HEK293 (cell line): ENCODE results near the gene NME5.

Source experiments
- CTCF ChIA-PET: fragments of 350-600 bp; formaldehyde crosslinking; extraction: SDS; loops from one replicate; lab custom pipeline; 2021; ENCODE audit warnings: antibody characterized with exemption; lab: Yijun Ruan, JAX
- POLR2A ChIA-PET: fragments of 300-600 bp; formaldehyde crosslinking; extraction: SDS; loops from one replicate; lab custom pipeline; 2020; ENCODE audit warnings: antibody characterized with exemption, inconsistent platforms; lab: Yijun Ruan, JAX
- H3K27ac ChIP-seq: fragments of 200-500 bp; sonication (Bioruptor generic); 2 replicates; pipeline ENCODE4 v1.5.1; 2014; ENCODE audit warnings: low read depth, low read length, control low read depth, inconsistent platforms; ENCODE audit errors: extremely low read depth
- H3K36me3 ChIP-seq, 2 experiments: fragments of 200-500 bp in 1 of 2; sonication (Bioruptor generic) in 1 of 2; 1 replicate in 1 of 2; 2 replicates in 1 of 2; pipeline ENCODE4 v1.5.1; 2014 to 2017; ENCODE audit warnings: inconsistent platforms in 2 of 2, low read length in 2 of 2; ENCODE audit not compliant: control insufficient read depth in 2 of 2, insufficient read depth in 1 of 2
- H3K4me1 ChIP-seq: fragments of 200-500 bp; sonication (Bioruptor generic); 2 replicates; pipeline ENCODE4 v1.5.1; 2014; ENCODE audit warnings: mild to moderate bottlenecking, low read length, inconsistent platforms; ENCODE audit not compliant: control insufficient read depth, insufficient read depth
- H3K4me3 ChIP-seq: 2 replicates; pipeline ENCODE4 v1.5.1; 2011; ENCODE audit warnings: low read depth, mild to moderate bottlenecking, control low read depth, low read length, moderate library complexity
- H3K9me3 ChIP-seq: fragments of 200-500 bp; sonication (Bioruptor generic); 2 replicates; pipeline ENCODE4 v1.5.1; 2014; ENCODE audit warnings: low read depth, low read length, inconsistent platforms; ENCODE audit not compliant: control insufficient read depth, insufficient read depth
- FEZF1 ChIP-seq: fragments of 450-650 bp; formaldehyde crosslinking; IDR thresholded peaks from 2 replicates; pipeline ENCODE4 v1.5.1; 2016; ENCODE audit warnings: missing biosample characterization, missing genetic modification characterization
- GLIS2 ChIP-seq: fragments of 450-650 bp; formaldehyde crosslinking; IDR thresholded peaks from 2 replicates; pipeline ENCODE4 v1.5.1; 2016; ENCODE audit warnings: missing biosample characterization, missing genetic modification characterization
- HIC1 ChIP-seq: fragments of 450-650 bp; formaldehyde crosslinking; IDR thresholded peaks from 2 replicates; pipeline ENCODE4 v1.5.1; 2016; ENCODE audit warnings: missing biosample characterization, missing genetic modification characterization
- IKZF3 ChIP-seq: fragments of 450-650 bp; IDR thresholded peaks from 2 replicates; pipeline ENCODE4 v1.5.0; 2018; ENCODE audit warnings: missing biosample characterization, mild to moderate bottlenecking, missing genetic modification characterization, moderate library complexity
- PRDM10 ChIP-seq: fragments of 450-650 bp; formaldehyde crosslinking; IDR thresholded peaks from 2 replicates; pipeline ENCODE4 v1.5.1; 2016; ENCODE audit warnings: missing biosample characterization, missing genetic modification characterization
- WT1 ChIP-seq: fragments of 450-650 bp; formaldehyde crosslinking; IDR thresholded peaks from 2 replicates; pipeline ENCODE4 v1.5.1; 2016; ENCODE audit warnings: missing biosample characterization, missing genetic modification characterization
- ZFP69B ChIP-seq: fragments of 450-650 bp; formaldehyde crosslinking; IDR thresholded peaks from 2 replicates; pipeline ENCODE4 v1.5.1; 2016; ENCODE audit warnings: missing biosample characterization, missing genetic modification characterization
- ZNF10 ChIP-seq: fragments of 450-650 bp; formaldehyde crosslinking; IDR thresholded peaks from 2 replicates; pipeline ENCODE4 v1.5.1; 2017; ENCODE audit warnings: missing biosample characterization, missing genetic modification characterization
- ZNF114 ChIP-seq: fragments of 450-650 bp; formaldehyde crosslinking; IDR thresholded peaks from 2 replicates; pipeline ENCODE4 v1.5.0; 2017; ENCODE audit warnings: missing biosample characterization, missing genetic modification characterization
- ZNF211 ChIP-seq: fragments of 450-650 bp; formaldehyde crosslinking; IDR thresholded peaks from 2 replicates; pipeline ENCODE4 v1.5.1; 2016; ENCODE audit warnings: low read depth, missing biosample characterization, missing genetic modification characterization
- ZNF266 ChIP-seq: fragments of 450-650 bp; formaldehyde crosslinking; IDR thresholded peaks from 2 replicates; pipeline ENCODE4 v1.5.1; 2016; ENCODE audit warnings: missing biosample characterization, missing genetic modification characterization, low read depth
- ZNF391 ChIP-seq: fragments of 450-650 bp; formaldehyde crosslinking; IDR thresholded peaks from 2 replicates; pipeline ENCODE4 v1.5.1; 2016; ENCODE audit warnings: low read depth, missing biosample characterization, missing genetic modification characterization, borderline replicate concordance
- ZNF501 ChIP-seq: fragments of 450-650 bp; formaldehyde crosslinking; IDR thresholded peaks from 2 replicates; pipeline ENCODE4 v1.5.1; 2016; ENCODE audit warnings: missing biosample characterization, missing genetic modification characterization
- ZNF596 ChIP-seq: fragments of 450-650 bp; IDR thresholded peaks from 2 replicates; pipeline ENCODE4 v1.5.0; 2018; ENCODE audit warnings: missing biosample characterization, mild to moderate bottlenecking, missing genetic modification characterization, moderate library complexity
- ZNF600 ChIP-seq: fragments of 450-650 bp; formaldehyde crosslinking; IDR thresholded peaks from 2 replicates; pipeline ENCODE4 v1.5.1; 2016; ENCODE audit warnings: missing biosample characterization, missing genetic modification characterization
- ZNF629 ChIP-seq: fragments of 450-650 bp; formaldehyde crosslinking; IDR thresholded peaks from 2 replicates; pipeline ENCODE4 v1.5.1; 2017; ENCODE audit warnings: missing biosample characterization, missing genetic modification characterization
- ZNF768 ChIP-seq: fragments of 450-650 bp; formaldehyde crosslinking; IDR thresholded peaks from 2 replicates; pipeline ENCODE4 v1.5.1; 2018; ENCODE audit warnings: missing biosample characterization, mild to moderate bottlenecking, missing genetic modification characterization
- TF ChIP-seq, protein P1 (sequence below): fragments of 450-650 bp; formaldehyde crosslinking; IDR thresholded peaks from 2 replicates; pipeline ENCODE4 v1.5.1; 2016; ENCODE audit warnings: missing biosample characterization, missing genetic modification characterization
- TF ChIP-seq, protein P2 (sequence below): fragments of 450-650 bp; formaldehyde crosslinking; IDR thresholded peaks from 2 replicates; pipeline ENCODE4 v1.5.1; 2016; ENCODE audit warnings: missing biosample characterization, missing genetic modification characterization
- TF ChIP-seq, protein P3 (sequence below): fragments of 450-650 bp; formaldehyde crosslinking; IDR thresholded peaks from 2 replicates; pipeline ENCODE4 v1.5.1; 2017; ENCODE audit warnings: missing biosample characterization, missing genetic modification characterization
- TF ChIP-seq, protein P4 (sequence below): fragments of 450-650 bp; formaldehyde crosslinking; IDR thresholded peaks from 2 replicates; pipeline ENCODE4 v1.5.1; 2016; ENCODE audit warnings: missing biosample characterization, missing genetic modification characterization

Gene NME5

DNA sequence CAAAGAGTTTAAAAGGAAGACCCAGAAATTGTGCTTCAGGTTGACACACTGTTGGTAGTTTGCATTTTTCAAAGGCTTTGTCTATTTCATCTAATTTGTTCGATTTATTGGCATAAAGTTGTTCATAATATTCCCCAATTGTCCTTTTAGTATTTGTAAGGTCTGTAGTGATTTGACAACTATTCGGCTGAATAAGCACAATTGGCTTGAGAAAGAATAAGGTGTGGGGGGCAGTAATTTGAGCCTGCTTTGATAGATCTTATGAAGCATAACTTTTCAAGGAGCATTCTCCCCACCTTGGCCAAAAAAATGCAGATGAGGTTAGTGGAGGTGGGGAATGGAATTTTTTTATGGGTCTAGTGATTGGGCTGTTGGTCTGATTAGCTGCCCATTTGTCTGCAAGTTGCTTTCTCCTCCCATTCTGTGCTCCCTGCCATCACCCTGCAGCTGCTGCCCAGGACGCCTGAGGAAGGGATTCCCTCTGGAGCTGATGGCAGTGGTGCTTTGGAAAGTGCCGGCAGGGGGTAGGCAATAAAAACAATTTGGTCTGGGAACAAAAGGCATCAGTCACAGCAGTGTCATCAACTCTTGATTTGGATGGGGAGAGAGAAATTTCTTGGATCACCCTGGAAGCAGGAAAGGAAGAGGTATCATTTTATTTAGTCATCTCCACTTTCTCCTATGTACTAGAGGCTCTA is 28.8 kb downstream of the NME5 start (continued):
- TF ChIP-seq WT1 (peak; percentile 72), ZNF114 (tag by site-specific recombination) (no peak), ZNF211 (tag by site-specific recombination) (no peak), ZNF596 (tag by site-specific recombination) (peak; percentile 57), ZNF501 (tag by site-specific recombination) (0 out of 2 replicates have a peak, but pooled peaks have one; percentile 38), ZNF629 (tag by site-specific recombination) (peak; percentile 76), ZNF768 (tag by site-specific recombination) (no peak), GLIS2 (tag by site-specific recombination) (no peak), FEZF1 (tag by site-specific recombination) (peak; percentile 81), HIC1 (peak; percentile 50; the same call in 1 of the 2 replicates), ZNF391 (tag by site-specific recombination) (no peak), ZFP69B (no peak)
- TF ChIP-seq, protein P1, sequence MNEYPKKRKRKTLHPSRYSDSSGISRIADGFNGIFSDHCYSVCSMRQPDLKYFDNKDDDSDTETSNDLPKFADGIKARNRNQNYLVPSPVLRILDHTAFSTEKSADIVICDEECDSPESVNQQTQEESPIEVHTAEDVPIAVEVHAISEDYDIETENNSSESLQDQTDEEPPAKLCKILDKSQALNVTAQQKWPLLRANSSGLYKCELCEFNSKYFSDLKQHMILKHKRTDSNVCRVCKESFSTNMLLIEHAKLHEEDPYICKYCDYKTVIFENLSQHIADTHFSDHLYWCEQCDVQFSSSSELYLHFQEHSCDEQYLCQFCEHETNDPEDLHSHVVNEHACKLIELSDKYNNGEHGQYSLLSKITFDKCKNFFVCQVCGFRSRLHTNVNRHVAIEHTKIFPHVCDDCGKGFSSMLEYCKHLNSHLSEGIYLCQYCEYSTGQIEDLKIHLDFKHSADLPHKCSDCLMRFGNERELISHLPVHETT (tag by site-specific recombination) = 0 out of 2 replicates have a peak, but pooled peaks have one; percentile 47
- TF ChIP-seq, protein P2, sequence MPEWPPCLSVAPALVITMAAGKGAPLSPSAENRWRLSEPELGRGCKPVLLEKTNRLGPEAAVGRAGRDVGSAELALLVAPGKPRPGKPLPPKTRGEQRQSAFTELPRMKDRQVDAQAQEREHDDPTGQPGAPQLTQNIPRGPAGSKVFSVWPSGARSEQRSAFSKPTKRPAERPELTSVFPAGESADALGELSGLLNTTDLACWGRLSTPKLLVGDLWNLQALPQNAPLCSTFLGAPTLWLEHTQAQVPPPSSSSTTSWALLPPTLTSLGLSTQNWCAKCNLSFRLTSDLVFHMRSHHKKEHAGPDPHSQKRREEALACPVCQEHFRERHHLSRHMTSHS (tag by site-specific recombination) = no peak
- TF ChIP-seq, protein P3, sequence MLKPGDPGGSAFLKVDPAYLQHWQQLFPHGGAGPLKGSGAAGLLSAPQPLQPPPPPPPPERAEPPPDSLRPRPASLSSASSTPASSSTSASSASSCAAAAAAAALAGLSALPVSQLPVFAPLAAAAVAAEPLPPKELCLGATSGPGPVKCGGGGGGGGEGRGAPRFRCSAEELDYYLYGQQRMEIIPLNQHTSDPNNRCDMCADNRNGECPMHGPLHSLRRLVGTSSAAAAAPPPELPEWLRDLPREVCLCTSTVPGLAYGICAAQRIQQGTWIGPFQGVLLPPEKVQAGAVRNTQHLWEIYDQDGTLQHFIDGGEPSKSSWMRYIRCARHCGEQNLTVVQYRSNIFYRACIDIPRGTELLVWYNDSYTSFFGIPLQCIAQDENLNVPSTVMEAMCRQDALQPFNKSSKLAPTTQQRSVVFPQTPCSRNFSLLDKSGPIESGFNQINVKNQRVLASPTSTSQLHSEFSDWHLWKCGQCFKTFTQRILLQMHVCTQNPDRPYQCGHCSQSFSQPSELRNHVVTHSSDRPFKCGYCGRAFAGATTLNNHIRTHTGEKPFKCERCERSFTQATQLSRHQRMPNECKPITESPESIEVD (tag by site-specific recombination) = peak; percentile 62

DNA sequence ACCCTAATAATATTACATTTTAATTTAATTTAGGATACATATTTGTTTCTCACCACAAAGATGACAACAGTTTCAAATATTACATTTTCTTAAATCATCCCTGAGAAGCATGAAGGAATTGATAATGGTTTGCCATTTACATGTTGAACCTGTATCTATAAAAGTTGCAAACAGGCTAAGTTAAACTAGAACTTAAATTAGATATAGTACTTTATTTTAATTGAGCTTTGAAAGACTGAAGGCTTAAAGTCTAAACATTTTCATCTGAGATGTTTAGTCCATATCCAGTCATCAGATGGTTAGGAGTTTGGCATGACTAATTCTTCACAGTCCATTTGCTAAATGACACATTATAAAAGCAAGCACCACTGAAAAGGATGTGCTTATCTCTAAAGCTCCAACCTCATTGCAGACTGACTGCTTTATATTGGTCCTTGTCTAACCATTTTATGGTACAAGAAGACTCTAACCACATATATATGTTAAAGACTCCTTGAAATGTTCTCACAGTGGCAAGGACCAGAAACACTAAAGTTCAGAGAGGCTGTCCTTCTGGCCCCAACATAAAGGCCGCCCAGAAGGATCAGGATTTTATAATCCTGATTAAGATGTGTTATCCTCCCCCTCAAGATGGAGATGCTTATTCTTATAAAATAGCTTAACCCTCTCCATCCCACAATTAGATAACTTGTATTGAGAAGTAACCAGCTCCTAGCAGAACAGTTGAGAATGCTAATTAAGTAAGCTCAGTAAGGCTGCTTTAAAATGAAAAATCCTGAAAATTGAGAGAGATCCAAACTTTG is 29.6 kb downstream of the NME5 start:
- H3K4me3 ChIP-seq = no peak overlapping the region
- ChIA-PET CTCF (interaction anchor here (0.5 to 2.6 kb wide), 13 partner anchors 8 to 331 kb away, joined by 3 to 16 read pairs (median 3); partner anchors contain the start of genes KDM3B and WNT8A), POLR2A (interaction anchor here (0.5 kb wide), 1 partner anchor 440 kb away, joined by 4 read pairs; no protein-coding TSS in a partner anchor)
- H3K27ac ChIP-seq = peak overlapping the region; percentile 13; the same call in 1 of the 2 replicates
- H3K9me3 ChIP-seq = no peaks in the 10 kb centered on the region
- H3K36me3 ChIP-seq = no peaks in the 10 kb centered on the region
- H3K4me1 ChIP-seq = peaks cover 22% of the 10 kb centered on the region
- no peak; the same call in 1 of the 2 replicates for TF ChIP-seq IKZF3 (tag by site-specific recombination)
- TF ChIP-seq, protein P4, sequence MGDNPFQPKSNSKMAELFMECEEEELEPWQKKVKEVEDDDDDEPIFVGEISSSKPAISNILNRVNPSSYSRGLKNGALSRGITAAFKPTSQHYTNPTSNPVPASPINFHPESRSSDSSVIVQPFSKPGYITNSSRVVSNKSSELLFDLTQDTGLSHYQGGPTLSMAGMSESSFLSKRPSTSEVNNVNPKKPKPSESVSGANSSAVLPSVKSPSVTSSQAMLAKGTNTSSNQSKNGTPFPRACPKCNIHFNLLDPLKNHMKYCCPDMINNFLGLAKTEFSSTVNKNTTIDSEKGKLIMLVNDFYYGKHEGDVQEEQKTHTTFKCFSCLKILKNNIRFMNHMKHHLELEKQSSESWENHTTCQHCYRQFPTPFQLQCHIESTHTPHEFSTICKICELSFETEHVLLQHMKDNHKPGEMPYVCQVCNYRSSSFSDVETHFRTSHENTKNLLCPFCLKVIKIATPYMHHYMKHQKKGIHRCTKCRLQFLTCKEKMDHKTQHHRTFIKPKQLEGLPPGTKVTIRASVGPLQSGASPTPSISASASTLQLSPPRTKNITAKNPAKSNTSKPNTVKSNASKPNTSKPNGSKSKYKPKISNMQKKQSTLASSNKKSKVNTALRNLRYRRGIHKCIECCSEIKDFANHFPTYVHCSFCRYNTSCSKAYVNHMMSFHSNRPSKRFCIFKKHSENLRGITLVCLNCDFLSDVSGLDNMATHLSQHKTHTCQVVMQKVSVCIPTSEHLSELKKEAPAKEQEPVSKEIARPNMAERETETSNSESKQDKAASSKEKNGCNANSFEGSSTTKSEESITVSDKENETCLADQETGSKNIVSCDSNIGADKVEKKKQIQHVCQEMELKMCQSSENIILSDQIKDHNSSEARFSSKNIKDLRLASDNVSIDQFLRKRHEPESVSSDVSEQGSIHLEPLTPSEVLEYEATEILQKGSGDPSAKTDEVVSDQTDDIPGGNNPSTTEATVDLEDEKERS = no peak
- no peak; the same call in 1 of the 2 replicates for TF ChIP-seq ZNF10 (tag by site-specific recombination)
- no peak for TF ChIP-seq PRDM10 (tag by site-specific recombination)
- no peak for TF ChIP-seq ZNF211 (tag by site-specific recombination)
- peak; percentile 91 for TF ChIP-seq ZNF600 (tag by site-specific recombination)
- no peak for TF ChIP-seq ZNF266 (tag by site-specific recombination)
